NB4 (cell line): ENCODE measurements around the gene TM9SF2.

Source experiments
- DNase-seq: peaks from one replicate; pipeline ENCODE4 v3.0.0; 2010; ENCODE audit warnings: low read depth
- H3K4me3 ChIP-seq: one replicate; pipeline ENCODE4 v1.5.1; 2011; ENCODE audit warnings: mild to moderate bottlenecking, low read depth, low read length, moderate library complexity
- MAX ChIP-seq: IDR thresholded peaks from 2 replicates; pipeline ENCODE4 v1.6.1; 2011; ENCODE audit warnings: low read depth, low read length
- MYC ChIP-seq: IDR thresholded peaks from 2 replicates; pipeline ENCODE4 v1.6.1; 2011; ENCODE audit warnings: low read depth, low read length
- POLR2A ChIP-seq: IDR thresholded peaks from 2 replicates; pipeline ENCODE4 v1.6.1; 2011; ENCODE audit warnings: mild to moderate bottlenecking; ENCODE audit not compliant: insufficient read length; ENCODE audit errors: extremely low read depth
- TF ChIP-seq, protein P1 (sequence below): IDR thresholded peaks from one replicate; pipeline ENCODE4 v1.5.1; 2012; ENCODE audit warnings: low read depth, low read length

The TM9SF2 gene

DNA sequence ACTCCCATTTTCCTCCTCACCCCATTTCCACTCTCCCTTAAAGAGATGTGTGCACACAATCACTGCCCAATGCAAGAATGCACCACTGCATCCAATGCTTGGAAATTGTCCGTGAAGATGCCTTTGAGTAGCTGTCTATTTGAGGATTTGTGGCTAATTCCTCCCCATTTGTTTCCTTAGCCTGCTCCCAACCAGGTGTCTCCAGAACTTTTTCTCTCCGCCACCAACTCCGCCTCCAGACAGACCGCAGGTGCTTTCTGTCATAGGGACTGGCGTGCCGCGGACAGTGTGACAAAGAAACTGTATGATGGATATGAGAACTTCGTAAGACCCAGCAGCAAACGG lies 461 bp upstream of the TM9SF2 start:
- TF ChIP-seq MYC (no peak), MAX (no peak), POLR2A (no peak)
- TF ChIP-seq, protein P1, sequence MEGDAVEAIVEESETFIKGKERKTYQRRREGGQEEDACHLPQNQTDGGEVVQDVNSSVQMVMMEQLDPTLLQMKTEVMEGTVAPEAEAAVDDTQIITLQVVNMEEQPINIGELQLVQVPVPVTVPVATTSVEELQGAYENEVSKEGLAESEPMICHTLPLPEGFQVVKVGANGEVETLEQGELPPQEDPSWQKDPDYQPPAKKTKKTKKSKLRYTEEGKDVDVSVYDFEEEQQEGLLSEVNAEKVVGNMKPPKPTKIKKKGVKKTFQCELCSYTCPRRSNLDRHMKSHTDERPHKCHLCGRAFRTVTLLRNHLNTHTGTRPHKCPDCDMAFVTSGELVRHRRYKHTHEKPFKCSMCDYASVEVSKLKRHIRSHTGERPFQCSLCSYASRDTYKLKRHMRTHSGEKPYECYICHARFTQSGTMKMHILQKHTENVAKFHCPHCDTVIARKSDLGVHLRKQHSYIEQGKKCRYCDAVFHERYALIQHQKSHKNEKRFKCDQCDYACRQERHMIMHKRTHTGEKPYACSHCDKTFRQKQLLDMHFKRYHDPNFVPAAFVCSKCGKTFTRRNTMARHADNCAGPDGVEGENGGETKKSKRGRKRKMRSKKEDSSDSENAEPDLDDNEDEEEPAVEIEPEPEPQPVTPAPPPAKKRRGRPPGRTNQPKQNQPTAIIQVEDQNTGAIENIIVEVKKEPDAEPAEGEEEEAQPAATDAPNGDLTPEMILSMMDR = no peak
- no peak for DNase-seq
- peak overlapping the region; percentile 97 for H3K4me3 ChIP-seq

- peak; percentile 46 for DNase-seq
- TF ChIP-seq POLR2A (no peak), MAX (no peak), MYC (no peak)
- TF ChIP-seq, protein P1 = no peak
Measured at GRCh38 chr13:99501848-99502301, 603 bp downstream of the TM9SF2 start.

GRCh38 chr13:99505814-99506269 lies 4.6 kb downstream of the TM9SF2 start:
- TF ChIP-seq, protein P1 = no peak
- no peak for TF ChIP-seq MAX
- no peak for TF ChIP-seq MYC
- no peak for TF ChIP-seq POLR2A
- DNase-seq = peak; percentile 37
- H3K4me3 ChIP-seq = peak overlapping the region; percentile 26

More at GRCh38 chr13:99501848-99502301, 603 bp downstream of the TM9SF2 start:
- peak overlapping the region; percentile 97 for H3K4me3 ChIP-seq

- peak overlapping the region; percentile 35 for H3K4me3 ChIP-seq
- no peak for TF ChIP-seq MAX
- TF ChIP-seq, protein P1 = no peak
- no peak for TF ChIP-seq MYC
- no peak for TF ChIP-seq POLR2A
- peak; percentile 79 for DNase-seq
Measured at GRCh38 chr13:99506634-99507033, 5.4 kb downstream of the TM9SF2 start.

- DNase-seq = no peak
- peak overlapping the region; percentile 35 for H3K4me3 ChIP-seq
- TF ChIP-seq MYC (no peak), MAX (no peak), POLR2A (no peak)
- TF ChIP-seq, protein P1 = no peak
Measured at GRCh38 chr13:99507054-99507453, 5.8 kb downstream of the TM9SF2 start.

GRCh38 chr13:99507551-99507950 lies 6.3 kb downstream of the TM9SF2 start:
- no peak for DNase-seq
- no peak overlapping the region for H3K4me3 ChIP-seq
- TF ChIP-seq, protein P1 = no peak
- TF ChIP-seq MYC = no peak
- no peak for TF ChIP-seq MAX
- TF ChIP-seq POLR2A = no peak
